RWPE2 (cell line): ENCODE measurements around the gene TEKT2.
A peak's percentile ranks its signal among the peaks of the same experiment; 100 is the strongest.

Experiments used
- ATAC-seq: fragments of 200-7000 bp; cut with Tn5 transposase; 3 replicates; pipeline ENCODE4 v1.9.1; 2021; ENCODE audit warnings: low read depth
- DNase-seq: peaks from one replicate; pipeline ENCODE4 v3.0.0-alpha.2; 2020; ENCODE audit warnings: low spot score
- H3K27ac ChIP-seq: fragments of 450-650 bp; 2 replicates; pipeline ENCODE4 v1.5.1; 2017; ENCODE audit warnings: mild to moderate bottlenecking; ENCODE audit not compliant: poor library complexity, severe bottlenecking
- H3K27me3 ChIP-seq: fragments of 250-450 bp; sonication (Bioruptor Pico); 2 replicates; pipeline ENCODE4 v1.5.1; 2021; ENCODE audit warnings: mild to moderate bottlenecking, moderate library complexity; ENCODE audit not compliant: insufficient read depth, poor library complexity, severe bottlenecking
- H3K36me3 ChIP-seq: fragments of 250-450 bp; sonication (Bioruptor Pico); 2 replicates; pipeline ENCODE4 v1.5.1; 2020; ENCODE audit warnings: low read depth, mild to moderate bottlenecking, moderate library complexity
- H3K4me1 ChIP-seq: fragments of 250-450 bp; sonication (Bioruptor Pico); 2 replicates; pipeline ENCODE4 v1.5.1; 2021; ENCODE audit warnings: mild to moderate bottlenecking, moderate library complexity; ENCODE audit not compliant: insufficient read depth, poor library complexity, severe bottlenecking
- H3K4me3 ChIP-seq: fragments of 250-450 bp; sonication (Bioruptor Pico); 2 replicates; pipeline ENCODE4 v1.5.1; 2021; ENCODE audit warnings: mild to moderate bottlenecking, moderate library complexity; ENCODE audit not compliant: severe bottlenecking
- H3K9me3 ChIP-seq: fragments of 250-450 bp; sonication (Bioruptor Pico); 2 replicates; pipeline ENCODE4 v1.5.1; 2021; ENCODE audit warnings: mild to moderate bottlenecking, moderate library complexity; ENCODE audit not compliant: severe bottlenecking
- TF ChIP-seq, protein P1 (sequence below): fragments of 450-650 bp; IDR thresholded peaks from one replicate; pipeline ENCODE4 v1.5.1; 2017; ENCODE audit warnings: mild to moderate bottlenecking, moderate library complexity; ENCODE audit not compliant: poor library complexity, severe bottlenecking

The TEKT2 gene

DNA sequence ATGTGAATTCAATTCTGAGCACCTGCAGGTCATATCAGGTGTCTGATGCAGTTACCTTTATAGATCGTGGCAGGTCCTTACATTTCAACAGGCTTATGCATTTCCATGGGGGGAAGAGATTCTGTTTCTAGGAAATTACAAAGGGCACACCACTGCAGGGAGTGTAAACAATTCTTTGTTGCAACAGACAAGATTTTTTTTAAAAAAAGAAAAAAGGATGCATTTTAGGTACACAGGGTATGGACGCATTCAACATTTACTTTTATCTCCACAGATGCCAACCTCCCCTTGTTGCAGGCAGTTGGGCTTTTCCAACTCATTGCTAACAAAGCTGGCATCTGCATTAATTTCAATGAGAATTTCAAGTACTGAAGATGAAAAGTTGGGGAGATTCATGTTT is 13.5 kb upstream of the TEKT2 start:
- Histone ChIP-seq H3K27me3 (no peaks in the 10 kb centered on the region), H3K4me3 (no peak overlapping the region), H3K36me3 (no peaks in the 10 kb centered on the region), H3K4me1 (no peaks in the 10 kb centered on the region), H3K9me3 (peaks cover 2% of the 10 kb centered on the region), H3K27ac (no peak overlapping the region)
- ATAC-seq (no peak), DNase-seq (no peak)
- TF ChIP-seq, protein P1, sequence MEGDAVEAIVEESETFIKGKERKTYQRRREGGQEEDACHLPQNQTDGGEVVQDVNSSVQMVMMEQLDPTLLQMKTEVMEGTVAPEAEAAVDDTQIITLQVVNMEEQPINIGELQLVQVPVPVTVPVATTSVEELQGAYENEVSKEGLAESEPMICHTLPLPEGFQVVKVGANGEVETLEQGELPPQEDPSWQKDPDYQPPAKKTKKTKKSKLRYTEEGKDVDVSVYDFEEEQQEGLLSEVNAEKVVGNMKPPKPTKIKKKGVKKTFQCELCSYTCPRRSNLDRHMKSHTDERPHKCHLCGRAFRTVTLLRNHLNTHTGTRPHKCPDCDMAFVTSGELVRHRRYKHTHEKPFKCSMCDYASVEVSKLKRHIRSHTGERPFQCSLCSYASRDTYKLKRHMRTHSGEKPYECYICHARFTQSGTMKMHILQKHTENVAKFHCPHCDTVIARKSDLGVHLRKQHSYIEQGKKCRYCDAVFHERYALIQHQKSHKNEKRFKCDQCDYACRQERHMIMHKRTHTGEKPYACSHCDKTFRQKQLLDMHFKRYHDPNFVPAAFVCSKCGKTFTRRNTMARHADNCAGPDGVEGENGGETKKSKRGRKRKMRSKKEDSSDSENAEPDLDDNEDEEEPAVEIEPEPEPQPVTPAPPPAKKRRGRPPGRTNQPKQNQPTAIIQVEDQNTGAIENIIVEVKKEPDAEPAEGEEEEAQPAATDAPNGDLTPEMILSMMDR, result no peak

DNA sequence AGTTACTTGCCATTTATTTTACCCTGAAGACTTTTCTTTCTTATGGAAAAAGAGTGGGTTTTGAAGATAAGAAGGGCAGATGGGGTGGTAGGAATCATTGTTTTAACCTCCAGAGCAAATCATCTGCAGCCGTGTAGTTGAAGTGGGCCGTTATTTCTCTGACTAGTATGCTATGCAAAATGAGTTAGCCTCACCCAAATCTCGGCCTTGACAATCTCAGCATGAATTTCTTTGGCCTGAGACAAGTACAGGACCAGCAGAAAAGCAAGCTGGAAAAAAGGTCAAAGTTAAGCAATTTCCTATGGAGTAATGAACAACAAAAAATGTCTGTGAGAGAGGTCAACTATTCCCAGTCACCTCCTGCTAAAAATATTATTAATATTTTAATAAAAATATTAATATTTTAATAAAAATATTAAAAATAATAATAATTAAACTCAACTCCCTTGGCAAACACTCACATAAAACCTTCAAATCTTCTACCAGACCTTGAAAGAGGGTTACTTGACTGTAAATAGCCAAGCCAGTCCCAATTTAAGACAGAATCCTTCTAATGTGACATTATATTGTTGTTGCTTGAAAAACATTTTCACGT is 6.8 kb upstream of the TEKT2 start:
- TF ChIP-seq, protein P1, result no peak
- DNase-seq (no peak), ATAC-seq (no peak)
- Histone ChIP-seq H3K27ac (no peak overlapping the region), H3K27me3 (no peaks in the 10 kb centered on the region), H3K9me3 (no peaks in the 10 kb centered on the region), H3K4me1 (peaks cover 3% of the 10 kb centered on the region), H3K36me3 (no peaks in the 10 kb centered on the region), H3K4me3 (no peak overlapping the region)

DNA sequence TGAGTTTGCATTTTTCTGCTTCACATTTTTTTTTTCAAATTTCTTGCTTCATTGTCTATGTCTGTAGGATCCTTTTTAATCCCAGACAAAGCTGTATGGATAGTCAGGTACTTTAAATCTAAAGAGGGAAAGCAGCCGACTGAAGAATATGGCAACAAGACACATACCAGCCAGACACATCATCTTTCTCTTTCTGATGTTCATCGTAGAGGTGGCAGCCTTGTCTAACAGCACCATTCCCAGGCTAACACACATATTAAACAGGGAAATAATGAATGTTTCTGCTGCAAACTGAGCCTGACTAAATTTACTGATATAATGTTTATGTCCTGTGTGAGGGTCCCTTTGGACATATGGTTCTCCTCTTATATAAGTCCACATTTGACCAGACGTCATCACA is 3.7 kb upstream of the TEKT2 start:
- ATAC-seq (peak; percentile 51; the same call in 1 of the 3 replicates), DNase-seq (no peak)
- Histone ChIP-seq H3K4me1 (peaks cover 3% of the 10 kb centered on the region), H3K9me3 (no peaks in the 10 kb centered on the region), H3K27ac (peak overlapping the region; percentile 16), H3K27me3 (no peaks in the 10 kb centered on the region), H3K4me3 (no peak overlapping the region), H3K36me3 (no peaks in the 10 kb centered on the region)
- TF ChIP-seq, protein P1, result no peak

DNA sequence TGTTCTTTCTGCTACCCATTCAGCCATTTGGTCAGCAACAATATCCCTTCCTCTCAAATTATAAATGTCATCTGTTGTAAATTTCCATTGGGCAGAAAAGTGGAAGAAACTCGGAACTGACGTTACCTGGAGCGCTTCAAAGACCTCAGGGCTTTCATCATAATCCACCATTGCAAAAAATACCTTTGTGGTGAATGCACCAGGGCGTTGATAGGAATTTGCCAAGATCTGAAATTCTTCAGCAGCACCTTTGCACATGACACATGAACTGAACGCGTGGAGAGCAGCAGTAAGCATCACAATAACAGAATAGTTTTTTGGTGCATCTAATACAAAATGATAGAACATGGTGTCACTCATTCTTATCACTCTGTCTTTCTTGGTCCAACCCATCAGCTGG is 3.1 kb upstream of the TEKT2 start:
- DNase-seq, result no peak
- peak; percentile 72 for ATAC-seq

More for the DNA sequence above, 3.1 kb upstream of the TEKT2 start:
- Histone ChIP-seq H3K36me3 (no peaks in the 10 kb centered on the region), H3K27me3 (no peaks in the 10 kb centered on the region), H3K4me1 (peaks cover 3% of the 10 kb centered on the region), H3K4me3 (no peak overlapping the region), H3K27ac (peak overlapping the region; percentile 16), H3K9me3 (no peaks in the 10 kb centered on the region)
- TF ChIP-seq, protein P1, result no peak
